Subcutaneous adipose tissue (tissue), 4 donors: ENCODE data around the gene GABRD. TPM values are rescaled to one million over a fixed set of nuclear protein-coding genes. Genes with fewer than 3 reads are reported as not detected.

Experiments
- total RNA-seq, 4 donors: library from RNA; depleted of rRNA; stranded (reverse); fragments of >200 nt; gene quantifications; one replicate each; pipeline ENCODE4 v1.1.0, GENCODE V29; 2016
- TF ChIP-seq, protein P1 (sequence below): fragments of 450-650 bp; IDR thresholded peaks from one replicate; pipeline ENCODE4 v1.5.1; 2016; ENCODE audit warnings: low read depth, mild to moderate bottlenecking, control low read depth, antibody characterized with exemption, moderate library complexity

GABRD gene
- total RNA-seq, 4 donors from 2014 or later = 1.3 TPM; not detected in 3

- TF ChIP-seq, protein P1, sequence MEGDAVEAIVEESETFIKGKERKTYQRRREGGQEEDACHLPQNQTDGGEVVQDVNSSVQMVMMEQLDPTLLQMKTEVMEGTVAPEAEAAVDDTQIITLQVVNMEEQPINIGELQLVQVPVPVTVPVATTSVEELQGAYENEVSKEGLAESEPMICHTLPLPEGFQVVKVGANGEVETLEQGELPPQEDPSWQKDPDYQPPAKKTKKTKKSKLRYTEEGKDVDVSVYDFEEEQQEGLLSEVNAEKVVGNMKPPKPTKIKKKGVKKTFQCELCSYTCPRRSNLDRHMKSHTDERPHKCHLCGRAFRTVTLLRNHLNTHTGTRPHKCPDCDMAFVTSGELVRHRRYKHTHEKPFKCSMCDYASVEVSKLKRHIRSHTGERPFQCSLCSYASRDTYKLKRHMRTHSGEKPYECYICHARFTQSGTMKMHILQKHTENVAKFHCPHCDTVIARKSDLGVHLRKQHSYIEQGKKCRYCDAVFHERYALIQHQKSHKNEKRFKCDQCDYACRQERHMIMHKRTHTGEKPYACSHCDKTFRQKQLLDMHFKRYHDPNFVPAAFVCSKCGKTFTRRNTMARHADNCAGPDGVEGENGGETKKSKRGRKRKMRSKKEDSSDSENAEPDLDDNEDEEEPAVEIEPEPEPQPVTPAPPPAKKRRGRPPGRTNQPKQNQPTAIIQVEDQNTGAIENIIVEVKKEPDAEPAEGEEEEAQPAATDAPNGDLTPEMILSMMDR = no peak
These were observed 30.7 kb downstream of the GABRD start, which contains the start of gene PRKCZ for GRCh38 chr1:2049718-2050431. TSS of gene PRKCZ (plus strand) at chr1:2050411. CDS start at chr1:2050631, 220 bp downstream.

GRCh38 chr1:2050461-2050792 is 31.3 kb downstream of the GABRD start:
- TF ChIP-seq, protein P1 = no peak

DNA sequence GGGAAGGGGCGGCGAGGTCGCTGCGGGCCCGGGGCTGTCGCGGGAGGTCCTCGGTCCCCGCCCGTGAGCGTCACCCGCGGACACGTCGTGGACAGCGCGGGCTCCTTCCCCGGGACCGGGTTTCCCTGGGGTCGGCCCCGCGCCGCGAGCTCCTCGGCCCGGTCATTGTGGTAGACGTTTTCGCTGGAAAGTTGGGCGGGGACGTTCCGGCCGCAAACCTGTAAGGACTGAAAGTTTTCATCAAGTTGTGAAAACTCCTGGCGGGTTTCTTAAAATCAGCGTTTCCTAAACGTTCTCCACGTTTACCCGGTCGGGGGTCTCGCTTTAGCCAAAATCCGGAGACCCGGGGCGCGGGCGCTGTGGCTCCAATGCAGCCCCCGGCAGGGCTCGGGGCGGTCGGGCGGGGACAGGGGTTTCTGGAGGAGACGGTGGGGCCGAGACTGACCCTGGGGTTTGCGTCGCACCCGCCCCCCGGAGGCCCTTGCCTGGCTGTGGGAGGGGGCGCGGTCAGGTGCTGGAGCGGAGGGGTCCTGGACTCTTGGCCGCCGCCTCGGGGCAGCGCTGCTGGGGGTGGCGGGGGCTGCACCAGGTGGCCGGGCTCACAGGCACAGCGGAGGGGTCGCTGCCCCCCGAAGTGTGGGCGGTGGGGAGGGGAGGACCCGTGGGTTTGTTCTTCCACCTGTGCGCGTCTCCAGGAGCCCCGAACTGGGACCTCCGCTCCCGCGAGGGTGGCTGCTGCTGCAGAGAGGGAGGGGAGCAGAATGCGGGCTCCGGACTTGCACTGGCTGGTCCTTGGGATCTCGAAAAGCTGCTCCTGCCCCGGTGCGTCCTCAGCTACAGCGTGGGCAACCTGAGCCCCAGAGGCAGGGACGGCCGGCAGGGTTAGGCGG is 31.9 kb downstream of the GABRD start:
- TF ChIP-seq, protein P1 = no peak

GRCh38 chr1:2052054-2052679 is 33.0 kb downstream of the GABRD start:
- TF ChIP-seq, protein P1 = no peak

GRCh38 chr1:2052756-2053155 is 33.6 kb downstream of the GABRD start:
- TF ChIP-seq, protein P1 = no peak

DNA sequence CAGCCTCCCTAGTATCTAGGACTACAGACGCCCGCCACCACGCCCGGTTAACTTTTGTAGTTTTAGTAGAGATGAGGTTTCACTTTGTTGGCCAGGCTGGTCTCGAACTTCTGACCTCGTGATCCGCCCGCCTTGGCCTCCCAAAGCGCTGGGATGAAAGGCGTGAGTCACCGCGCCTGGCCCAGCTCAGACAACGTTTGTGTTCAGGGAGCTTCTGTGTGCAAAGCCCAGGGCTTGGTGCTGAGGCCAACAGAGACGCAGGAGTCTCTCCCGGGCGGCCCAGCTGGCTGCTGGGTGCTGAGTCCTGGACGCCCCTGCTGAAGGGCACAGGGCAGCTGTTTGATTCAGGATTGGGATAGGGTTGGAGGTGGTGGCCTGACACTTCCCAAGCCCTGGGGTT is 34.1 kb downstream of the GABRD start:
- TF ChIP-seq, protein P1 = no peak
